HG03442 (cell line): ENCODE results near the gene ZMIZ1.

Experiments
- ATAC-seq: cut with Tn5 transposase; IDR thresholded peaks from one replicate; pipeline ENCODE4 v1.9.1; 2021; ENCODE audit warnings: mild to moderate bottlenecking, moderate library complexity; ENCODE audit not compliant: unreplicated experiment

Gene ZMIZ1, protein sequence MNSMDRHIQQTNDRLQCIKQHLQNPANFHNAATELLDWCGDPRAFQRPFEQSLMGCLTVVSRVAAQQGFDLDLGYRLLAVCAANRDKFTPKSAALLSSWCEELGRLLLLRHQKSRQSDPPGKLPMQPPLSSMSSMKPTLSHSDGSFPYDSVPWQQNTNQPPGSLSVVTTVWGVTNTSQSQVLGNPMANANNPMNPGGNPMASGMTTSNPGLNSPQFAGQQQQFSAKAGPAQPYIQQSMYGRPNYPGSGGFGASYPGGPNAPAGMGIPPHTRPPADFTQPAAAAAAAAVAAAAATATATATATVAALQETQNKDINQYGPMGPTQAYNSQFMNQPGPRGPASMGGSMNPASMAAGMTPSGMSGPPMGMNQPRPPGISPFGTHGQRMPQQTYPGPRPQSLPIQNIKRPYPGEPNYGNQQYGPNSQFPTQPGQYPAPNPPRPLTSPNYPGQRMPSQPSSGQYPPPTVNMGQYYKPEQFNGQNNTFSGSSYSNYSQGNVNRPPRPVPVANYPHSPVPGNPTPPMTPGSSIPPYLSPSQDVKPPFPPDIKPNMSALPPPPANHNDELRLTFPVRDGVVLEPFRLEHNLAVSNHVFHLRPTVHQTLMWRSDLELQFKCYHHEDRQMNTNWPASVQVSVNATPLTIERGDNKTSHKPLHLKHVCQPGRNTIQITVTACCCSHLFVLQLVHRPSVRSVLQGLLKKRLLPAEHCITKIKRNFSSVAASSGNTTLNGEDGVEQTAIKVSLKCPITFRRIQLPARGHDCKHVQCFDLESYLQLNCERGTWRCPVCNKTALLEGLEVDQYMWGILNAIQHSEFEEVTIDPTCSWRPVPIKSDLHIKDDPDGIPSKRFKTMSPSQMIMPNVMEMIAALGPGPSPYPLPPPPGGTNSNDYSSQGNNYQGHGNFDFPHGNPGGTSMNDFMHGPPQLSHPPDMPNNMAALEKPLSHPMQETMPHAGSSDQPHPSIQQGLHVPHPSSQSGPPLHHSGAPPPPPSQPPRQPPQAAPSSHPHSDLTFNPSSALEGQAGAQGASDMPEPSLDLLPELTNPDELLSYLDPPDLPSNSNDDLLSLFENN

DNA sequence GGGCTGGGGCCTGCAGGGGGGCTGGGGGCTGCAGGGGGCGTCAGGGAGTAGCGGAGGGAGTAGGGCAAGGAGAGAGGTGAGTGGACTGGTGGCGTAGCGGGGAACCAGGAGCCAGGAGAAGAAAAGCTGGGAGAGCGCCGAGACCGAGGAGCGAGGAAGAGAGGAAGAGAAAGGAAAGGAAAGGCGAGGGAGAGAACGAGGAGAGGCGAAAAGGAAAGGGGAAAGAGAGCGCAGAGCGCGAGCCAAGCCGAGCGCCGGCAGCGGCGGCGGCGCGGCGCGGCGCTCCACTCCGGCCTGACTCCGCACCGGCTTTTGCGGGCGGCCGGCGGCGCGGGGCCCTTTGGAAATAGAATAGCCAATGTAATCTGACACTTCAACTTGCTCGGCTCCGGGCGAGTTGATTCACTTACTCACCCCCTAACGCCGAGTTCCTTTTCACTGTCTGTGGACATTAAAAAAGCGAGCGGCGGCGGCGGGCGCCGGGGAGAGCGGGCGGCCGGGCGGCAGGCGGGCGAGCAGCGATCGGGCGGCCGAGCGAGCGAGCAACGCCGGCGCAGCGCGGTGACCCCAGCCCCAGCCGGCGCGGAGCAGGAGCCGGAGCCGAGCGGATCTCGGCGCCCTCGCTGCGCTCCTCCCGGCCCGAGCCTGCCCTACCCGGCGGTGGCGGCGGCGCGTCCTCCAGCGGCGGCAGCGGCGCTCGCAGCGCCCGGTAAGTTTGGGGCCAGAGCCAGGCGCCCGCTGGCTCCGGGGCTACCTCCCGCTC lies at the start of gene ZMIZ1:
ZMIZ1 (plus strand) TSS at position 405 of the 763 bp plus-strand sequence. CDS start 132,667 bp downstream, outside the sequence.
- ATAC-seq = peak; percentile 53

DNA sequence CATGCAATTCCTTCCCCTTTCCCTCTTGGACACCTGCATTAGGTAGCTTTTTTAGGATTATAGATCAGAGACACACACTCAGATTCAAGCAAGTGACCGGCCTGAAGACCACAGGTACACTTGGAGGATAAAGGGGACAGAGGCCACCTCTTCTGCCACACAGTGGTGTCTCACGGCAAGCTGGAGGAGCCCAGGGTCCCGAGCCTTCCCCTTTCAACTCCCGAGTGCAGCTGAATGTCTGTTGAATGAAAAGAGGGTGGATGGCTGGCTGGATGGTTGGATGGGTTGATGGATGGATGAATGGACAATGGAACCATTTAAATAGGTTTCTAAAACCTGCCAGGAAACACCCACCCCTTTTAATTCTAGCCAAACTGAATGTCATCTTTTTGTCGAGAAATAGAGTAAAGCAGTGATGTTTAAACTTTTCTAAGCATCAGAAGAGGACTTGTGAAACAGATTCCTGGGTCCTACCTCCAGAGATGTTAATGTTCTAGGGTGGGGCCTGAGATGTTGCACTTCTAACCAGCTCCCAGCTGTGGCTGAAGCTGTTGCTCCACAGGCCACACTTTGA lies 49.2 kb upstream of the ZMIZ1 start:
- no peak for ATAC-seq

DNA sequence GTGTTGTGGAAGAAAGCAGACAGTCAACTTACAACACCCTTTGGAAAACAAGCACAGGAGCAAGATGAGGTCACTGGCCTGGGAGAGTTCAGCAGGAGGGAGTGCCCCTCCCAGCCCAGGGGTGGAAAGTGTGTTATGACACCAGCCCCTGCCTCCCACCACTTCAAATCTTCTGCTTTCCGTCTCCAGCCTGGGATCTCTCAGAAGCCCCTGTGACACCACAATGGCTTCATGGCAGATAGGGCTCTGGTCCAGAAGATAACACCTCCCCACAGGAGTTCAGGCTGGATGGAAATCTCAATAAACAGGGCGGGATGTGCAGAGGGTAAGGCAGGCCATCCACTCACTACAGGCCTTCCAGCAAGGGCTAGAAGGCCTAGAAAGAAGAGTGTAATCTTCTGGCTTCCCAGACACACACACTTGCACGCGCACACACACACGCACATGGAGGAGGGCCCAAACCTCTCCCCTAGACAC lies 48.7 kb upstream of the ZMIZ1 start:
- no peak for ATAC-seq

DNA sequence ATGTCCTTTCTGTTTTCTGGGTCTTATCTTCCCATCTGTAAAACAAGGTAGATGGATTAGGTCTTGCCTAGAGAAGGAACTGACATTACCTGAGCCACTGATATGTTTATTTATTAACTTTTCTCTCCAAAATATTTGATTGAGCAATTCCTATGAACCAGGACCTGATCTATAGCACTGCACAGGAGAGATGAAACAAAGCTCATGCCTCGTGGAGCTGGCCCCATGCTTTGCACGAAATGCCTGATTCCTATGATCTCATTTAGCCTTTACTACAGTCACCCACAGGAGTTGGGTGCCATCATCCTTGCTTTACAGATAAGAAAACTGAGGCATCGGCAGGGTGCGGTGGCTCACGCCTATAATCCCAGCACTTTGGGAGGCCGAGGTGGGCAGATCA lies 48.2 kb upstream of the ZMIZ1 start:
- ATAC-seq = no peak

DNA sequence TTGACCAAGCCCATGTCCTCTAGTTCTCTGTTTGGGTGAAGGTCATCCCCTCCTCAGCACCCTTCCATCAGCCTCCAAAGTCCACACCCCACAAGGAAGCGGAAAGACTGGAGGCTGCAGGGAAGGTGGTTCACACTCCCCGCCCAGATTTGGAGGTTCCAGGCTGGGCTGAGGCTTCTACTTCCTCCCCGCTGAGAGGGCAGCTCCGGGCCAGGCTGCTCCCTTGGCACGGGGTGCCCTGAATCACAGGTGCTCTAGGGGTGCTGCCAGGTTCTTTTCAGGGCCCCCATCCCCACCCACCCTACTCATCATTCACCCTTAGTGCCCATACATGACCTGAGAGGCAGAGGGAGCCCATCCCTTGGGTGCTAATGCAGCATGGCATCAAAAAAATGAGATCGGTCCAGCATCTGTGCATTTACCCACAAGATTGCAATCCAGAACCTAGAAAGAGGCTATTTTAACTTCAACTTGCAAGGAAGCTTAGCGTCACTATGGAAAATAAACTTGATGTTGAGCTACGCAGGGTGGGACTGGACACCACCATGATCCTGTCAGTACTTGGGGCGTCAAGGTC lies 47.3 kb upstream of the ZMIZ1 start:
- ATAC-seq = no peak

DNA sequence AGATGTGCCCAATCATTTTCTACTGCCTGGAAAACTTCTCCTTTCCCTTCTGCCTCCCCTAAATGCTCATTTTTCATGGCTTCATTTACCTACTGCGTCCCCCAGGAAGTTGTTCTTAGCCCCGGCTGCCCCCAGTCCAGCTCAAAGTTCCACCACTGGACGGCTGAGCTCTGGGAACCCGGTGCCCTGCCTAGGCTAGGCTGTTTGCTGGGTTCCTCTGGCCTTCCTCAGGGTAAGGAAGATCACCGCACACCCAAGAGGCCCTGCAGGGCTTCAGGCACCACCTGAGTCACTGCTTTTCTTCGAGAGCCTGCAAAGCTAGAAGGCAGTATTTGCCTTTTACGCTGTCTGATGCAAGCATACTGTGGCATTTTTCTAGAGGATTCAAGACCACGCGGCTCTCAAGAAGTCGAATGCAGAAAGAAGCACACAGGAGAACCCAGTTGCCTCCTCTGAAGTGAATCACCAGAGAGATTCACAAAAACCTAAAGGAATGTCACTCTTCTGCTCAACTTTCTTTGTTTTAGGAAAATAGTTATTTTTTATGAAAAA lies 46.7 kb upstream of the ZMIZ1 start:
- no peak for ATAC-seq

DNA sequence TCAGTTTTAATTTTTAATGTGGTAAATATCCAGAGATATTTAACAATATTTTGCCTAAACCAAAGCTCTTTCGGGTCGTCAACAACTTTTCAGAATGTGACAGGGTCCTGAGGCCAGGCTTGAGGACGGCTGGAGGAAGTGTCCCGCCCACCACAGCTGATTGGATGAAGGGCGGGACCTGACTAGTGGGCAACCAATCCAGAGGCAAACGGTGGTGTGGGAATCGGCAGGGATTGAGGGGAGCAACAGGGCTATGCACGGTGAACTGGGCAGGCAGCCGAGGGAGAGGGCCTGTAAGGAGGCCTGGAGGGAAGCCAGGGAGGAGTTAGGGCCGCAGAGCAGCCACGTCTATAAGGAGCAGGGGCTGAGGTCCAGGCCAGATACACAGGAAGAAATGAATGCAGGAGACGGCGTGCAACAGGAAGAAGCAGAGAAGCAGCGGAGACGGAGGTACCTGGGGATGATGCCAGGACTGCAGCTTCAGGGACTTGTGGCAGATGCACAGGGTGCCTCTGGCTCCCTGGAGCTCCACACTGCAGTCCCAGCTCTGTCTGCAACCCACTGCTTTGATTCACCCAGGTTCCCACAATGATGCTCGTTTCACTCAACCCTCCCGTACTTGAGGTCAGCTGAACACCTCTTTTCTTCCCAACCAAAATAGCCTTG lies 46.1 kb upstream of the ZMIZ1 start:
- no peak for ATAC-seq

DNA sequence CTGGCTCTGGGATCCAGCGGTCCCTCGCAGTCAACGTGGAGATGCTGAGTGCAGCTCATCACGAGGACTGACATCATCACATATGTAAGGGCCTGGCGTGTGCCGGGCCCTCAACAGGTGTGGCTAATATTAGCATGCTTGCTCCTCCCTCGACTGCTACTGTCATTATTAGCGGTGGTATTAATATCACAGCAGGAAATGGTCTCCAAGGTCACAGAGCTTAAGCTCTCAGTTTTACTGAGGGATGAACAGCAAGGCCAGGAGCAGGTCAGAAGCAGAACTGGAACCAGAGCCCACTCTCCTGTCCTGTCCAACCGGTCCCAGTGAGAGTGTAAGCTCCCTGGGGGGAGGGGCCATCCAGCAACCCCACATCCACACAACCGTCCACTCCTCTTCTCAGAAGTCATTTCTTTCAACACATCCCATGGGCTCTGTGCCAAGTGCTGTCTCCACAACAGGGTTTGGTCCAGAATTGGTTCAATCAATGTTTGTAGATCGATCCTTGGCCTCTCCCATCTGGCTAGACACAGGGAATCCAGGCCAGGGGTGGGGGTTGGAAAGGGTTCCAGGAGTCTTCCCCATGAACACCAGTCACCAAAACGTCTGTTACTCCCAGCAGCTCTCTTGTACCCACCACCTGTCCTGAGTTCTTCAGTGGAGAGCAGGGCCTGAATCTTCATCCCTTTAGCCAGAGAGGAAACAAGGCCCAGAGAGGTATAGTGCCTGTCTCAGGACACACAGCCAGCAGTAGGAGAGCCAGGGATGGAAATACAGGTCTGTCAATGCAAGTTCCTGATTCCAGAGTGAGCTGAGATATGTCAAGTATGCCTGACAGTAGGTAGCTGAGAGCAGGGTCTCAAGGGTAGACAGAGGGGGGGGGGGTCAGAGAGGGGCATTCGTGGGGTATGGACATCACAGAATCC lies 45.3 kb upstream of the ZMIZ1 start:
- peak; percentile 68 for ATAC-seq

DNA sequence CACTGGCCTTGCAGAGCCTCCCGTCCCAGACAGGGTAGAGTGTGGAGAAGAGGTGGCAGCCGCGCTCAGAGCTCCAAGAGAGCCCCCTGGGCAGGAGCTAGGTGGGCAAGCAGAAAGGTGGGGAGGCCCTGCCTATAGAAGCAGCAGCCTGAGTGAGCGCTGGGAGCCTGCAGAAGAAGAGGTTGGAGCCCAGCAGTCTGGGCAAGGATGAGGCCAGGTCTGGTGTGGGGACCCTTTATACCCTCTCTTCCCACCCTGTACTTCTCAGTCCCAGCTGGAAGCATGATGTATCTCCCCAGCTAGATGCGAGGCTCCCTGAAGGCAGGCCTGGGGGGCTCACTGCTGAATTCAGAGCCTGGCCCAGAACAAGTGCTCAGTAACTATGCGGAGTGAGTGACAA lies 44.5 kb upstream of the ZMIZ1 start:
- no peak for ATAC-seq

DNA sequence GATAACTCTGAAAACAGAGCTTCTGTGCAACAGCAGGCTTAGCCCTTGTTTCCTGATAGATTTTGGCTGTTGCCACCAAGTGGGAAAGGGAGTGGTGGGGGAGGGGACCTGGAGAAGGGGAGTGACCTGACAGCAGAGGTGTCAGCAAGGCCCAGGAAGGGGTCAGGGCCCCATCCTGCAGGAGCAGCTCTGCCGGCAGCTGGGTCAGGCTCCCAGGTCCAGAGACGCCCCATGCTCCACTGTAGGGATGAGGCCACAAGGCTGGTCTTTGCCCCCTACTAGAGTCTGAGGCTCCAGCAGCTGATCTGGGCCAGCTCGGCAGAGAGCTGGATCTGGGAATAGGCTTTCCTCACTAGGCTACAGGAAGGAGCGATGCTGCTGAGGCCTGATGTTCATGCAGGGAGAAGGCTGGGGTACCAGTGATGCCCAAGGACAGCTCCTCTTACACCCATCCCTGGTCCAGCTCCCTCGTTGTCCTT lies 44.0 kb upstream of the ZMIZ1 start:
- no peak for ATAC-seq

DNA sequence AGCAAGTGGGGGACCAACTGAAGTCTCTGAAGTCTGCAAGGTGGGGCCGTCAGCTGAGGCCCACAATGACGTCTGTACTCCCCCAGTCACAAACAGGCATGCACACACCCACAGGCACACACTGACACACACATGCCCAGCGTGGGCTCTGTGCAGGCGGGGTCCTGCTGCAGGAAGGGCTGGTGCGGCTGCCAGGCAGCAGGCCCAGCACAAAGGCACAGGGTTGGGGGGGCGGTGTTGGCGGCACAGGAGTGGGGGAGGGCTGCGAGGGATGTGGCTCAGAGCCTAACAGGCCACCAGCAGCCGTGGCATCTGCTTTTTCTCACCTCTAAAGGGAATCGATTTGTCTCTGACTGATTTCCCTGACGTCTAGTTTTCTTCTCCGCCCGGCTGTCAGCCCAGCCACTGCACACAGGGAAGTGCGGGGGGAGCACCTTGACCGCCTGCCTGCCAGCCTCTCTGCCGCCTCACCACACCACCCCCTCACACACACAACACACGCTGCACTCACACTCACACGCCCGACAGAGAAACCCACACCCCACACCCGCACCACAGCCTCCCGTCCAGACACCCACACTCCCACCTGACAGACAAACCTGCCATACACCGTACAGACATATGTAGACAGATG lies 43.5 kb upstream of the ZMIZ1 start:
- ATAC-seq = no peak

DNA sequence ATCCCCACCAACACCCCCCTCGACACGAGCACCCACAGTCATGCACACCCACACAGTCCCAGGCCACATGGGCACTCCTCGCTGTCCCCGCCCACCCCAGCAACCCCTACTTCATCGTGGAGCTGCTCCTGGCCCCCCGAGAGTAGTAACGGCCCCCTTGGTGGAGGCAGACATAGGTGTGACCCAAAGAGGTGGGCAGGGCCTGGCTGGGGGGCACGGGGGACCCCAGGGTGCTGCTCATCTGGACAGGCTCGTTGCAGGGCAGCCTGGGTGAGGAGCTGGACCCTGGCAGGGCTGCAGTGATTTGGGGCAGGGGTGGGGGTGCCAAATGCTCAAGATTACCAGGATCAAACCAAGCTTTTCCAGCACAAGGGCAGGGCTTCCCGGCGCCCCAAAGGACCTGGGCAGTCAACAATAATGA lies 42.4 kb upstream of the ZMIZ1 start:
- ATAC-seq = no peak

DNA sequence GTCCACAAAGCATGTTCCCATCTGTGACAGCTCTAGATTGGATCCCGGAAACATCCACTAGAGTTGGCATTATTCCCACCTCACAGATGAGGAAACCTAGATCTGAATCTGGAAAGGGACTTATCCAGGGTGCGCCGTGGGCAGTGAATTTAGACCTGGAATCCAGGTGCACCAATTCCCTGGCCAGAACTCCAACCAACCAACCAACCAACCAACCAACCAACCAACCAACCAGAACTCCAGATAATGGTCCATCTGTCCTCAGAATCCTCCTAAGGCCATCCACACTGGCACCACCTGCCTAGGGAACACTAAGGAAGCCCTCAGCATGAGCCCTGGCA lies 42.0 kb upstream of the ZMIZ1 start:
- no peak for ATAC-seq

DNA sequence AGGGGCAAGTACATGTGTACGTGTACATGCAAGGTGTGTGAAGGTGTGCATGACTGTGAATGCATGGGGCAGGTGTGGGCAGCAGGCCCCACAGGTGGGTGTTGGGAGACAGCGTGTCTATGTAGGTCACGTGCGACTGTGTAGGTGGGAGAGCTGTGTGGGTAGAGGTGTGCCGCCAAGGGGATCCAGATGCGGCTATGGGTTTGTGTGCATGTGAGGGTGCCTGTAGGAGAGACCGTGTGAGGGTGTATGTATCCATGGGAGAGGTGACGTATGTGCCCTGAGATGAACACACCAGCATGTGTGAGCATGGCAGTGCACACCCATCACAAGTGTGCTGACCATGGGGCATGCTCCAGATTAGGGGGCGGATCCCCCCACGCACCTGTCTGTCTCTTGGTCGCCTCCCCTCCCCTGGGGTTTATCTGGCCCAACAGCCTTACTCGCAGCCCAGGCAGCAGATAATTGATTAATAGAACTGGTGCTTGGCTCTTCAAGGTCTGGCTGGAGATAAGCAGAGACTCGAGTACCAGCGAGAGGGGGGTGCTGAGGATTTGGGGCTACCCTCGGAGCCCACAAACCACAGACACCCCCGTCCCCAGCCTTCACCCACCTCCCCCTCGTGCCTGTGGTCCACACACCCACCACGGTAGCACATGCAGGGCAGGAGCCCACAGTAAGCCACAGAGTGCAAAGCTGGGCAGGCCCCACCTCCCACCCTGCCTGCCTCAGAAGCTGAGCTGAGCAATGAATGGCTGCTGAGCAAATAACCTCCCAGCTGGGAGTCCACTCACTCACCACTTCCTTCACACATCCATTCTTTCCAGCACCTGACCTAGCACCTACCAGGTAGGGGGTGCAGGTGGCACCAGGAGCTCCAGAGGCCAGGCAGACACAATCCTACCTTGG lies 41.4 kb upstream of the ZMIZ1 start:
- no peak for ATAC-seq

DNA sequence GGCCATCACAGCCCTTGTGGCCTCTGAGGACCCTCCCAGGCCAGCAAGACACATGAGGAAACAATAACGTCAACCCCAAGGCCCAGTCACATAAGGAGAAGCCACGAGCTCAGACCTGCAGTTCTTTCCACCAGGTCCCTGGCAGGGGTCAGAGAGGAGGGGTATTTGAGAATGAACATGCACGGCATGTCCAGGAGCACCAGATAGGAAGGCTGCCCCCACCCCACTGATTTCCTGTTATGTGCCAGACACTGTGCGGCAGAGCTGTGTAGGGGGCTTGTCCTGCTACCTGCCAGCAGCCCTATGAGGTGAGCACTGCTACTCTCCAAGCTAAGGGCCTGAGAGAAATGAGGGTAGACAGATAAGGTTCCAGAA lies 40.7 kb upstream of the ZMIZ1 start:
- no peak for ATAC-seq

DNA sequence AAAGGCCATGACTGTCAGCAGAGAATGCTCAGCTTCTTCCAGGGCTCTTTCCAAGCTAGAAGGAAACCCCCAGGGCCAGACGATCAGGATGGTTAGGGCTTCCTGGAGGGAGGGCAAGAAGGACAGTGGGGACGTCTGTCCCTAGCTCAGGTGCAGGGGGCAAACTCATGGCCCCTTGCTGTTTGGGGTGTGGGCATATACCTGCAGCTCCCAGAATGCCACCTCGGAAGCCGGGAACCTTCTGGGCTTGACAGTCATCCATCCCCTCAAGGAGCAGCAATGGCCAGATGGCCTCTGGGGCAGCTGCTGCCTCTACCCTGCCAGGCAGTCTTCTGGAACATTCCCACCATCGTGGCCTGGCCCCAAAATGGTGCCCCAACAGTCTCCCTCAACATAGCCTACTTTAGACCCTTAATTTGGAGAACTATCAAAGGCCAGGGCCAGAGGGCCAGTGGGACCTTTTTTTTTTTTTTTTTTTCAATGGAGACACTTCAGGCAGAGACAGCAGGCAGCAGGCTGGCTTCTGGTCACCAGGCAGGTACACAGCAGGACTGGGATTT lies 40.2 kb upstream of the ZMIZ1 start:
- no peak for ATAC-seq
